SK-N-SH (cell line): ENCODE results near the gene FYCO1.

Source experiments
- ELF1 ChIP-seq: IDR thresholded peaks from 2 replicates; pipeline ENCODE4 v1.4.0; 2012
- EP300 ChIP-seq, 2 experiments: IDR thresholded peaks; 2 replicates each; pipeline versions ENCODE4 v1.4.0 to v1.6.1; 2012; ENCODE audit warnings: borderline replicate concordance in 1 of 2, low read depth in 1 of 2, low read length in 1 of 2
- GABPA ChIP-seq: IDR thresholded peaks from 2 replicates; pipeline ENCODE4 v1.4.0; 2012; ENCODE audit warnings: low read depth, mild to moderate bottlenecking
- GATA2 ChIP-seq: sonication (generic); formaldehyde crosslinking; IDR thresholded peaks from 2 replicates; pipeline ENCODE4 v1.5.0; 2020; ENCODE audit warnings: mild to moderate bottlenecking, missing genetic modification reagents
- JUND ChIP-seq: IDR thresholded peaks from 2 replicates; pipeline ENCODE4 v1.4.0; 2012
- NRF1 ChIP-seq: IDR thresholded peaks from 2 replicates; pipeline ENCODE4 v1.6.1; 2012; ENCODE audit warnings: low read depth, mild to moderate bottlenecking, low read length
- POLR2AphosphoS5 ChIP-seq: IDR thresholded peaks from 2 replicates; pipeline ENCODE4 v1.6.1; 2012; ENCODE audit warnings: low read depth, low read length
- SIN3A ChIP-seq: IDR thresholded peaks from 2 replicates; pipeline ENCODE4 v1.6.1; 2012; ENCODE audit warnings: low read depth, mild to moderate bottlenecking, low read length, moderate library complexity, borderline replicate concordance
- TCF12 ChIP-seq: IDR thresholded peaks from 2 replicates; pipeline ENCODE4 v1.4.0; 2012
- YY1 ChIP-seq: IDR thresholded peaks from 2 replicates; pipeline ENCODE4 v1.4.0; 2012; ENCODE audit warnings: low read depth, mild to moderate bottlenecking
- TF ChIP-seq, protein P1 (sequence below): IDR thresholded peaks from 2 replicates; pipeline ENCODE4 v1.4.0; 2012; ENCODE audit warnings: low read depth
- TF ChIP-seq, protein P2 (sequence below): fragments of 200-600 bp; sonication (generic); IDR thresholded peaks from 2 replicates; pipeline ENCODE4 v1.6.1; 2017; ENCODE audit warnings: antibody characterized with exemption, mild to moderate bottlenecking, moderate library complexity
- TF ChIP-seq, protein P3 (sequence below): IDR thresholded peaks from 2 replicates; pipeline ENCODE4; 2012

DNA sequence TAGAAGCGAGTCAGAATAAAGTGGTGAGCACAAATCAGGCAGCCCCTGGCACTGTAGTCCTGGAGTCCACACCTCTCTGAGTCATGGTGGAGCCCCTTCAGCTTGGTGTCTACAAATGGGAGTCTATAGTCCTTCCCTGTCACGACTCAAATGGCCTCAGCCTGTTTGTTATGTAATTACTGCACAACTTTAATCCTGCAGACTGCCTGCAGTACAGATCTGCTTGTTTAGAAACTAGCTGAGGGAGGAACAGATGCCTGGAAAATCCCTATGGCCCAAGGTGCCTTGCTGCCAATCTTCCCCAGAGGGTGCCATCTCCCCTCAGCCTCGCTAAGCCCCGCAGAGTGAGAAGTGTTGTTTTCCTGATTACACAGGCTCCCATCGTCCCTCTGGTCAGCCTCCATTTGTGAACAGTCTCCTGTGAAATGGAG is 56.3 kb downstream of the FYCO1 start:
- TF ChIP-seq GABPA (no peak), SIN3A (no peak), YY1 (no peak), EP300 (IDR thresholded peaks at IDR 0.05; ENCODE audit: borderline replicate concordance in 1 of 2, low read depth in 1 of 2, low read length in 1 of 2) (no peak), ELF1 (no peak), NRF1 (no peak), POLR2AphosphoS5 (no peak), GATA2 (CRISPR knock-in tag) (no peak), JUND (no peak), TCF12 (no peak)
- TF ChIP-seq, protein P1, sequence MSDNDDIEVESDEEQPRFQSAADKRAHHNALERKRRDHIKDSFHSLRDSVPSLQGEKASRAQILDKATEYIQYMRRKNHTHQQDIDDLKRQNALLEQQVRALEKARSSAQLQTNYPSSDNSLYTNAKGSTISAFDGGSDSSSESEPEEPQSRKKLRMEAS: no peak
- TF ChIP-seq, protein P2, sequence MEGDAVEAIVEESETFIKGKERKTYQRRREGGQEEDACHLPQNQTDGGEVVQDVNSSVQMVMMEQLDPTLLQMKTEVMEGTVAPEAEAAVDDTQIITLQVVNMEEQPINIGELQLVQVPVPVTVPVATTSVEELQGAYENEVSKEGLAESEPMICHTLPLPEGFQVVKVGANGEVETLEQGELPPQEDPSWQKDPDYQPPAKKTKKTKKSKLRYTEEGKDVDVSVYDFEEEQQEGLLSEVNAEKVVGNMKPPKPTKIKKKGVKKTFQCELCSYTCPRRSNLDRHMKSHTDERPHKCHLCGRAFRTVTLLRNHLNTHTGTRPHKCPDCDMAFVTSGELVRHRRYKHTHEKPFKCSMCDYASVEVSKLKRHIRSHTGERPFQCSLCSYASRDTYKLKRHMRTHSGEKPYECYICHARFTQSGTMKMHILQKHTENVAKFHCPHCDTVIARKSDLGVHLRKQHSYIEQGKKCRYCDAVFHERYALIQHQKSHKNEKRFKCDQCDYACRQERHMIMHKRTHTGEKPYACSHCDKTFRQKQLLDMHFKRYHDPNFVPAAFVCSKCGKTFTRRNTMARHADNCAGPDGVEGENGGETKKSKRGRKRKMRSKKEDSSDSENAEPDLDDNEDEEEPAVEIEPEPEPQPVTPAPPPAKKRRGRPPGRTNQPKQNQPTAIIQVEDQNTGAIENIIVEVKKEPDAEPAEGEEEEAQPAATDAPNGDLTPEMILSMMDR: no peak
- TF ChIP-seq, protein P3, sequence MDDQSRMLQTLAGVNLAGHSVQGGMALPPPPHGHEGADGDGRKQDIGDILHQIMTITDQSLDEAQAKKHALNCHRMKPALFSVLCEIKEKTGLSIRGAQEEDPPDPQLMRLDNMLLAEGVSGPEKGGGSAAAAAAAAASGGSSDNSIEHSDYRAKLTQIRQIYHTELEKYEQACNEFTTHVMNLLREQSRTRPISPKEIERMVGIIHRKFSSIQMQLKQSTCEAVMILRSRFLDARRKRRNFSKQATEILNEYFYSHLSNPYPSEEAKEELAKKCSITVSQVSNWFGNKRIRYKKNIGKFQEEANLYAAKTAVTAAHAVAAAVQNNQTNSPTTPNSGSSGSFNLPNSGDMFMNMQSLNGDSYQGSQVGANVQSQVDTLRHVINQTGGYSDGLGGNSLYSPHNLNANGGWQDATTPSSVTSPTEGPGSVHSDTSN: no peak
